ENCODE data around the gene LSAMP. TPM values are rescaled to one million over a fixed set of nuclear protein-coding genes. Genes with fewer than 3 reads are reported as not detected.

Gene LSAMP
- total RNA-seq, 2 experiments from 2014 or later: not detected

DNA sequence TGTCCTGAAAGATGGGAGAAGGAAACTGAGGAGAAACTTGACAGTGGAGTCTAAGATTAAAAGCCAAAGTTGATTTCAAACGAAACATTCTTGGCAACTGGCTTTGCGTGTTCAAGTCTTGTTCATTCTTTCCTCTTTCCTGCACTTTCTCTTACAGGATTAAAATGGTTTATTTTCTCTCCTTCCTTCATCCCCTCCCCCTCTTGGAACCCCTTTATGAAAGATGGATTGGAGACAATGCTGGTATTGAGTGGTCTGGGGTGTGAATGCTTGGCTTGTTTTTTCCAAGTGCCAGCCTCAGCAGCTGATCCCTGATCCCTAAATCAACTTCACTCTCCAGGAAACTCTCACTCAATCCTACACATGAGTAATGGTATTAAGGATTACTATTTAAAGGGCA, 703 bp upstream of the LSAMP start:
- no peak overlapping the region for H3K4me3 Mint-ChIP-seq
- no peaks in the 10 kb centered on the region for H3K36me3 Mint-ChIP-seq (ENCODE audit: low read depth)
- no peaks in the 10 kb centered on the region for H3K4me1 Mint-ChIP-seq (ENCODE audit: low read depth)
- no peak overlapping the region for H3K27ac Mint-ChIP-seq
- intact Hi-C loops (cut with micrococcal nuclease): no loop called here
- DNase-seq: no peak
- peaks cover 5% of the 10 kb centered on the region for H3K9me3 Mint-ChIP-seq
- peaks cover 25% of the 10 kb centered on the region for H3K27me3 Mint-ChIP-seq (ENCODE audit: low read depth)
- CTCF ChIA-PET: no interaction called here

DNA sequence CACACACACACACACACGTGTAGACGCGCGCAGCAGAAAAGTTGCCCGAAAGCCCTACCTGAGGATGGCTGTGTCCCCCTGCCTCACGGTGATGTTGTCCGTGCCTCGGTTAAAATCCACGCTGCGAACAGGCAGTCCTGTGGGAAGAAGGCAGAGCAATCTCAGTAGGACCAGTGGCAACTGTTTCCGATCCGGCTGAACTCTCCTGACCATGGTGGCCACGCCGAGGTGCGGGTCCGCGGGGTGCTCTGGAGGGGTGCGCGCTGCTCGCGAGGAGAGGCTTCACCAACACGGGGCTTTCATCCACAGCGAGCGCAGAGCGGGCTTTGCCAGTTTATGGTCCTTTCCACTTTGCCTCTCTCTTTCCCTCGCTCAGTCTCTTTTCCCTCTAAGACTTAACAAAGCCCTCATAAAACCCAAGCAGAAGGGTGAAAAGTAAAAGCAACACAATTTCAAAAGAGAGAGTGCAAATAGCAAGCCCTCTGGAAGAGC, 422 bp downstream of the LSAMP start:
- Mint-ChIP-seq H3K4me1 (ENCODE audit: low read depth) (no peaks in the 10 kb centered on the region), H3K27ac (no peak overlapping the region), H3K27me3 (ENCODE audit: low read depth) (peaks cover 25% of the 10 kb centered on the region), H3K4me3 (no peak overlapping the region), H3K9me3 (peaks cover 5% of the 10 kb centered on the region), H3K36me3 (ENCODE audit: low read depth) (no peaks in the 10 kb centered on the region)
- CTCF ChIA-PET: no interaction called here
- intact Hi-C loops (cut with micrococcal nuclease): no loop called here
- no peak for DNase-seq

DNA sequence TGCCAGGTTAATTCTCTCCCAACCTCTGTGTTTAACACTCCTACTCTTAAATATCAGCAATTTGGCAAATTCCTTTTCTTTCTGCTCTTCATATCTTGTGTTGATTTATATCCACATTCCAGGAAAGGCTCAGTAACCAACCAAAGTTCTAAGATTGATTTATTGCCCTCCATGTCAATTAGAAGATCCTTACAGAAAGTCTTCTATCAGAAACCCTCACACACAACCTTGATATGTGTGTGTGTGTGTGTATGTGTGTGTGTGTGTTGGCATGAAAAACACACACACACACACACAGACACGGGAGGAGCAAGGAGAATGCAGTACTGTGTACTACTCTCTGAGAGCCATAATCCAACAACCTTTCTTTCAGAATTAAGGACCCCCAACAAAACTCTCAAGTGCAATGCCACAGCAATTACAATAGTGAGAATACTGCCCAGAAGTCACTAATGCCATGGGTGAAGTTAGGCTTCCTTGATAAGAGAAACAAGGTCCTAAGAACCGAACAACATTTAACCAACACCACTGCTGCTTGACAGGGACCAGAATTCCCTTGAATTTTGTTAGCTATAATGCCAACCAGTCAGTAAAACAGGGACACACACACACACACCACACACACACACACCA, 1.1 kb downstream of the LSAMP start:
- Mint-ChIP-seq H3K4me1 (ENCODE audit: low read depth) (no peaks in the 10 kb centered on the region), H3K4me3 (no peak overlapping the region), H3K27ac (no peak overlapping the region), H3K36me3 (ENCODE audit: low read depth) (no peaks in the 10 kb centered on the region), H3K9me3 (peaks cover 5% of the 10 kb centered on the region), H3K27me3 (ENCODE audit: low read depth) (peaks cover 25% of the 10 kb centered on the region)
- CTCF ChIA-PET: no interaction called here
- intact Hi-C loops (cut with micrococcal nuclease): no loop called here
- no peak for DNase-seq

DNA sequence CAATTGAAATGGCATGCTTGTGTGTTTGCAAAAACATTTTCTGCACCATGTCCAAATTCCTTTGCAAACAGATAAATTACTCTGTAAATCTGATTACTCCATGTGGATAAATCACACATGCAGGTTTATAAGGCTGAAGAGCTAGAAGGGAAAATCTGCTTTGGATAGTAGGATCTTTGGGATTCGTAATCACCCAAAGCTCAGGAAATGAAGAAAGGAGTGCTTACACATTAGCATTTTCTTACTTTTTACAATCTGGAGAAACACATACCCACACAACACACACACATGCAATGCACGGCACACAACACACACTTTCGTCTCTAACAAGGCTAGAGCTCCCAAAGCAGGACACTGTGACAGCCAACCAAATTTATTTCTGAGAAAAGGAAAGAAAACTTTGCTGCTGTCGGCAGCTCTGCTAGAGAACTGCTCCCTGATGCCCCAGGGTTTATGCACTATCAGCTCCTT, 2.1 kb downstream of the LSAMP start:
- Mint-ChIP-seq H3K27me3 (ENCODE audit: low read depth) (peaks cover 25% of the 10 kb centered on the region), H3K36me3 (ENCODE audit: low read depth) (no peaks in the 10 kb centered on the region), H3K4me1 (ENCODE audit: low read depth) (no peaks in the 10 kb centered on the region), H3K9me3 (peaks cover 5% of the 10 kb centered on the region), H3K4me3 (no peak overlapping the region), H3K27ac (no peak overlapping the region)
- CTCF ChIA-PET: no interaction called here
- intact Hi-C loops (cut with micrococcal nuclease): no loop called here
- DNase-seq: no peak

DNA sequence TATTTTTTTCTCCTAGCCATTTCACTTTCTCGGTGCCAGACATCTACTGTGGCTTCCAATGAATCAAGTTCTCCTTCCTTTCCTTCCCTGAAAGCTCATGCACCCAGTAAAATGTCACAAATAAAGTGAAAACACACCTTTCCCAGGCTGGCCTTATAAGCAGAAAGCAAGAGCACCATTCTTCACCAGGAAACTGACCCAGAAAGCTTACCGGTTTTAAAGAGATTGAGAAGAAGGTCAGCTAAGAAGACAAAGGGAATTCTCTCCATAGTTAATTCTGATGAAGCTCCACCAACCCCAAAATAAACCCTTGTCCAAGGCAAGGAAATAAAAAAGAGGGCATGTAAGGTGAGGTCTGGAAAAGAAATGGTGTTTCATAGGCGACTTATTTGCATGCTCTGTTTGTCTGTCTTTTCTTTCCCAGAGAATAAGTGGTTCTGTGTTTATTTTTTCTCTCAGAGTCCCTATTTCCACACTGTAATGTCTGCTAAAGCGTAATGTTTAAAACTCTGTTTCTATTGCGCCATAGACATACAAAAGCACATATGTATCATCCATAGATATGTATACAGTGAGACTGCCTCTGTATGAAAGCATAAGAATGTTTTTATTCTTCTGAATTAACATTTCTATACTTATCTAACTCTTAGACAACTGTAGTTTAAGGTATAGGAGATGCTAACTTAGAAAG, 2.8 kb downstream of the LSAMP start:
- Mint-ChIP-seq H3K27me3 (ENCODE audit: low read depth) (peaks cover 25% of the 10 kb centered on the region), H3K4me1 (ENCODE audit: low read depth) (no peaks in the 10 kb centered on the region), H3K36me3 (ENCODE audit: low read depth) (no peaks in the 10 kb centered on the region), H3K4me3 (no peak overlapping the region), H3K9me3 (peaks cover 4% of the 10 kb centered on the region), H3K27ac (no peak overlapping the region)
- CTCF ChIA-PET: no interaction called here
- no peak for DNase-seq
- intact Hi-C loops (cut with micrococcal nuclease): no loop called here

DNA sequence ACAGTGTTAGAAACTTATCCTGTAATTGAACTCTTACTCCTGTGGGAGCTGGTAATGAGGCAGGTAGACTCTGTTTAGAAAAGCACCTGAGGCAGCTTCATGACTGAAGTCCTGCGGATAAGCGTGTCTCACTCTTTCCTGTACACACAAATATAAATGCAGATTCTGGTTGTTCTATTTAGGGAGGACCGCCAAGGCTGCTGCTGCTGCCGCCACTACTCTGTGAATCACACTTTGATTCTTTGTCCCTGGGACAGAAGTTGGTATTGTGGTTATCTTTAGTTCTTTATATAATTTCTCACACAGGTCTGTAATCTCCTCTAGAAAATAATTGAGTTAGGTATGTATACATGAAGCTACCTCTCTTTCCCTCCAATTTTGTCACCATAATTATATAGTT, 3.6 kb downstream of the LSAMP start:
- Mint-ChIP-seq H3K27ac (no peak overlapping the region), H3K27me3 (ENCODE audit: low read depth) (peaks cover 25% of the 10 kb centered on the region), H3K4me3 (no peak overlapping the region), H3K4me1 (ENCODE audit: low read depth) (no peaks in the 10 kb centered on the region), H3K9me3 (peaks cover 2% of the 10 kb centered on the region), H3K36me3 (ENCODE audit: low read depth) (no peaks in the 10 kb centered on the region)
- DNase-seq: no peak
- CTCF ChIA-PET: no interaction called here
- intact Hi-C loops (cut with micrococcal nuclease): no loop called here

DNA sequence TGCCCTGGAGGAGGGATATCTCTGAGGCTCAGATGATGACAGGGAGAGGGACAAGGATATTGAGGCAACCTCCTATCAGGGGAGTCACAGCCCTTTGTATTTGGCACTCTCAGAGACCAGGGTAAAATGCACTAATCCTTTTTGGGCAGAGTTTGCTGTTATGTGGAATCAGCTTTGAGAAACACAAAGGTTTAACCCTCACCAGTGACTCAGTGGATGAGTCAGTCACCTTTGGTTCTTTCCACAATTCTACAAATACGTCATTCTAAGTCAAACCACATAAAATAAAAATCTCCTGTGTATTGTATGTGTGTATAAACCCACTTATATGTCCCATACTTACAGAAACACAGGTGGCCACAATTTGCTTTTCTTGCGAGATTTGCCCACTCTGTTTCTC, 5.1 kb downstream of the LSAMP start:
- no peaks in the 10 kb centered on the region for H3K36me3 Mint-ChIP-seq (ENCODE audit: low read depth)
- CTCF ChIA-PET: no interaction called here
- no peak overlapping the region for H3K4me3 Mint-ChIP-seq
- peaks cover 3% of the 10 kb centered on the region for H3K9me3 Mint-ChIP-seq
- intact Hi-C loops (cut with micrococcal nuclease): no loop called here
- no peak overlapping the region for H3K27ac Mint-ChIP-seq
- H3K4me1 Mint-ChIP-seq (ENCODE audit: low read depth): no peaks in the 10 kb centered on the region
- H3K27me3 Mint-ChIP-seq (ENCODE audit: low read depth): peaks cover 14% of the 10 kb centered on the region
- DNase-seq: no peak

DNA sequence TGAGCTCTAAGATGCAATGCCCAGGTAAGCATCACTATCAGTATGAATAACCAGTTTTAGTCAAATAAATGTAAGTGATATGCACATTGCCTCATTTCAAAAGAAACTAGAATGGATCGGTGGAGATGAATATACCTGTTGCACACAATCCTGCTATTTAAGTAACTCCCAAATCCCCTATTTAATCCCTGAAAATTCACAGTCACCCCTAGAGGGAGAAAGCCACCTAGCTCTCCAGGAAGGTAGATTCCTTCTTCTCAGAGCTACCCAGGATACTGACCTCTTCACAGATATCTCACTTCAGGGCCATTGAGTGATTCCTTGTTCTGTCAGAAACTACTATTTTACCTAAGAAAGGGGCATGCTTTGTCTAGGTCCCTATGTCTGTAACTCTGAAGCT, 11.7 kb downstream of the LSAMP start:
- CTCF ChIA-PET: no interaction called here
- DNase-seq: no peak
- intact Hi-C loops (cut with micrococcal nuclease): no loop called here
- Mint-ChIP-seq H3K9me3 (peaks cover 1% of the 10 kb centered on the region), H3K4me3 (no peak overlapping the region), H3K36me3 (ENCODE audit: low read depth) (no peaks in the 10 kb centered on the region), H3K27ac (no peak overlapping the region), H3K27me3 (ENCODE audit: low read depth) (no peaks in the 10 kb centered on the region), H3K4me1 (ENCODE audit: low read depth) (no peaks in the 10 kb centered on the region)

DNA sequence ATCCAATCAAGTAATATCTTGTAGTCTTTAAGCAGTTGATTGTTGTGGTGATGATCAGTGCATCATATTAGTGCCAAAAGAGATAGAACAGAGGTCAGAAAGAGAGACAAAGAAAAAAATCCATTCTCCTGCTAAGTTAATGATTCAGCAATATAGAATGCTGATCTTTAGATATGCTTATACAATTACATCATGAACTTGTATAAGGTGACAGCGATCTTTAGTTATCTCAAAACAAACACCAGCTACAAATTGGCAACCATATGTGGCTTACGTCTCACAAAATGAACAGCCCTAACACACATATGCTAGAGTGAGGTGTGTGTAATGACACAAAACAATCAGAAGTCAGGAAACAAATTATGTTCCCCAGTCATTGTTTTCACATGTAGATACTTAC, 12.5 kb downstream of the LSAMP start:
- CTCF ChIA-PET: interaction anchor here (0.6 kb wide), 1 partner anchor 14 kb away, joined by 3 read pairs; no protein-coding TSS in a partner anchor
- Mint-ChIP-seq H3K36me3 (ENCODE audit: low read depth) (no peaks in the 10 kb centered on the region), H3K9me3 (peaks cover 1% of the 10 kb centered on the region), H3K27ac (no peak overlapping the region), H3K4me1 (ENCODE audit: low read depth) (no peaks in the 10 kb centered on the region), H3K27me3 (ENCODE audit: low read depth) (no peaks in the 10 kb centered on the region), H3K4me3 (no peak overlapping the region)
- intact Hi-C loops (cut with micrococcal nuclease): no loop called here
- no peak for DNase-seq

DNA sequence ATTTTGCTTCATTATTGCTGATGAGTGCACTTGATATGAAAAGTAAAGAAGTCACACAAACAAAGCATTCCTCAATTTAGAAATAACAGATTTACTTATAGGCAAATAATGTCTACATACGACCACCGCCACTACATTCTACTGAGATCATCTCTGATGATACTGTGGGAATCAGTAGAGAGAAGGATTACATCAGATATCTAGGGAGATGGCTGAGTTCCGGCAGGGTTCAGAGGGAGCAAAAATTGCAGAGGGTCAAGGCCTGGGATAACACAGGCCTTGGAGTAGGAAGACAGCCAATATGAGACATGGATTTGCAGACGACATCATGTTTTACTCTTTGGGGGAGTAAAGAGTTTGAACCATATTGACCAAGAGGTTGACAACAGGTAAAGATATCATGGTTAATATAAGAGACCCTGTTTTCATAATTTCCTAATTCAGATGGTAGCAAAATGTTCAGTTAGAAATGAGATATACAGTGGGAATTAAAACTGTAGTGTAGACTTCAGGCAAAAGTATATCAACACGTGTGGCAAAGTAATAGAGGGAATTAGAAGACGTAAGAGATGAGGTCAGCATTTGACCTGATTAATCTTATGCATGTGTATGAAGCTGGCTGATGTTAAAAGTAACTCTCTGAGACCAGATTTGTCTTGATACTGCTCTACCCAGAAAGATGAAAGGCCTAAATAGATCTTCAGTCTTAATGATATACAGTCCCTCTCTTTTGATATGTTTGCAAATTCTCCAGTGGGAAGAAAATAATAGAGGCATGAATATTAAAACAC, 15.6 kb downstream of the LSAMP start:
- Mint-ChIP-seq H3K27me3 (ENCODE audit: low read depth) (no peaks in the 10 kb centered on the region), H3K4me3 (no peak overlapping the region), H3K36me3 (ENCODE audit: low read depth) (no peaks in the 10 kb centered on the region), H3K27ac (no peak overlapping the region), H3K9me3 (peaks cover 2% of the 10 kb centered on the region), H3K4me1 (ENCODE audit: low read depth) (no peaks in the 10 kb centered on the region)
- intact Hi-C loops (cut with micrococcal nuclease): no loop called here
- CTCF ChIA-PET: no interaction called here
- no peak for DNase-seq

DNA sequence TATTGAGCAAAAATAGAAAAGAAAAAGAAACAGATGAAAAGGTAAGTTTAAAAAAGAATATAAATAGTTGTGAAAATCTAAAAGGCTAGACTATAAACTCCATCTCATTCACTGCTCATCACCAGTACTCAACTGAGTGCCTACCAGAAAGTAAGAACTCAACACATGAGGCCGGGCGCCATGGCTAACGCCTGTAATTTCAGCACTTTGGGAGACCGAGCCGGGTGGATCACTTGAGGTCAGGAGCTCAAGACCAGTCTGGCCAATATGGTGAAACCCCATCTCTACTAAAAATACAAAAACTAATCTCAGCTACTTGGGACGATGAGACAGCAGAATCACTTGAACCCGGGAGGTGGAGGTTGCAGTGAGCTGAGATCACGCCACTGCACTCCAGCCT, 19.3 kb downstream of the LSAMP start:
- H3K36me3 Mint-ChIP-seq (ENCODE audit: low read depth): no peaks in the 10 kb centered on the region

DNA sequence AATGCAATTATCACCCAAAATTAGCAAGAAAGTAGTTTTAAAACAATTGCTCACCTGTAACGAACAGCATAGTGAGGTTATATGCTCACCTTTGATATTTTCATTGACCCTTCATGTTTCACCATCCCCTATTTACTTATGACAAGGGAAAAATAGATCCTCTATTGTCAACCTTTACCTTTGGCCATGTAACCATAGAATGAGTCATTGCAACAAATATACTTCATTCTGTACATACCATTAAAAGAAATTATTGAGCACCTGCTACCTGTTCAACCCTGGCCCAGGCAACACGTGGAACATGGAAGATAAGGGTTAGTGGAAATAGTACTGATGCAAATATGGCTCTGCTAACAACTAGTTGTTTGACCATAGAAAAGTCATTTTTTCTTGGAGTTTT, 20.2 kb downstream of the LSAMP start:
- H3K4me1 Mint-ChIP-seq (ENCODE audit: low read depth): no peaks in the 10 kb centered on the region
- H3K9me3 Mint-ChIP-seq: peaks cover 2% of the 10 kb centered on the region
- no peaks in the 10 kb centered on the region for H3K36me3 Mint-ChIP-seq (ENCODE audit: low read depth)
- no peak overlapping the region for H3K4me3 Mint-ChIP-seq
- no peak overlapping the region for H3K27ac Mint-ChIP-seq
- DNase-seq: no peak
- intact Hi-C loops (cut with micrococcal nuclease): no loop called here
- CTCF ChIA-PET: no interaction called here
- H3K27me3 Mint-ChIP-seq (ENCODE audit: low read depth): no peaks in the 10 kb centered on the region

More for the DNA sequence above, 19.3 kb downstream of the LSAMP start:
- intact Hi-C loops (cut with micrococcal nuclease): no loop called here
- H3K27me3 Mint-ChIP-seq (ENCODE audit: low read depth): no peaks in the 10 kb centered on the region
- no peak overlapping the region for H3K27ac Mint-ChIP-seq
- no peak overlapping the region for H3K4me3 Mint-ChIP-seq
- no peak for DNase-seq
- CTCF ChIA-PET: no interaction called here
- H3K9me3 Mint-ChIP-seq: peaks cover 2% of the 10 kb centered on the region
- no peaks in the 10 kb centered on the region for H3K4me1 Mint-ChIP-seq (ENCODE audit: low read depth)

All from activated naive CD4-positive, alpha-beta T cell treated with anti-CD3 and anti-CD28 coated beads for 36 hours (primary cell).